GM12865 (cell line): ENCODE data around the gene HMGB1.

ENCODE experiments used
- DNase-seq: peaks from one replicate; pipeline ENCODE4 v3.0.0; 2010; ENCODE audit warnings: low read depth
- H3K4me3 ChIP-seq: 2 replicates; pipeline ENCODE4 v1.5.1; 2011; ENCODE audit warnings: mild to moderate bottlenecking, low read depth, low read length, control low read depth
- TF ChIP-seq, protein P1 (sequence below): IDR thresholded peaks from 2 replicates; pipeline ENCODE4 v1.5.1; 2011; ENCODE audit warnings: low read length, control low read depth, low read depth, inconsistent platforms; ENCODE audit not compliant: insufficient read depth; ENCODE audit errors: missing control alignments

Gene HMGB1

GRCh38 chr13:30412346-30412745 lies 53.4 kb downstream of the HMGB1 start:
- TF ChIP-seq, protein P1, sequence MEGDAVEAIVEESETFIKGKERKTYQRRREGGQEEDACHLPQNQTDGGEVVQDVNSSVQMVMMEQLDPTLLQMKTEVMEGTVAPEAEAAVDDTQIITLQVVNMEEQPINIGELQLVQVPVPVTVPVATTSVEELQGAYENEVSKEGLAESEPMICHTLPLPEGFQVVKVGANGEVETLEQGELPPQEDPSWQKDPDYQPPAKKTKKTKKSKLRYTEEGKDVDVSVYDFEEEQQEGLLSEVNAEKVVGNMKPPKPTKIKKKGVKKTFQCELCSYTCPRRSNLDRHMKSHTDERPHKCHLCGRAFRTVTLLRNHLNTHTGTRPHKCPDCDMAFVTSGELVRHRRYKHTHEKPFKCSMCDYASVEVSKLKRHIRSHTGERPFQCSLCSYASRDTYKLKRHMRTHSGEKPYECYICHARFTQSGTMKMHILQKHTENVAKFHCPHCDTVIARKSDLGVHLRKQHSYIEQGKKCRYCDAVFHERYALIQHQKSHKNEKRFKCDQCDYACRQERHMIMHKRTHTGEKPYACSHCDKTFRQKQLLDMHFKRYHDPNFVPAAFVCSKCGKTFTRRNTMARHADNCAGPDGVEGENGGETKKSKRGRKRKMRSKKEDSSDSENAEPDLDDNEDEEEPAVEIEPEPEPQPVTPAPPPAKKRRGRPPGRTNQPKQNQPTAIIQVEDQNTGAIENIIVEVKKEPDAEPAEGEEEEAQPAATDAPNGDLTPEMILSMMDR, result no peak
- DNase-seq, result no peak
- H3K4me3 ChIP-seq, result no peak overlapping the region

GRCh38 chr13:30410705-30411125 lies 55.0 kb downstream of the HMGB1 start:
- no peak overlapping the region for H3K4me3 ChIP-seq
- no peak for DNase-seq
- TF ChIP-seq, protein P1, result no peak

DNA sequence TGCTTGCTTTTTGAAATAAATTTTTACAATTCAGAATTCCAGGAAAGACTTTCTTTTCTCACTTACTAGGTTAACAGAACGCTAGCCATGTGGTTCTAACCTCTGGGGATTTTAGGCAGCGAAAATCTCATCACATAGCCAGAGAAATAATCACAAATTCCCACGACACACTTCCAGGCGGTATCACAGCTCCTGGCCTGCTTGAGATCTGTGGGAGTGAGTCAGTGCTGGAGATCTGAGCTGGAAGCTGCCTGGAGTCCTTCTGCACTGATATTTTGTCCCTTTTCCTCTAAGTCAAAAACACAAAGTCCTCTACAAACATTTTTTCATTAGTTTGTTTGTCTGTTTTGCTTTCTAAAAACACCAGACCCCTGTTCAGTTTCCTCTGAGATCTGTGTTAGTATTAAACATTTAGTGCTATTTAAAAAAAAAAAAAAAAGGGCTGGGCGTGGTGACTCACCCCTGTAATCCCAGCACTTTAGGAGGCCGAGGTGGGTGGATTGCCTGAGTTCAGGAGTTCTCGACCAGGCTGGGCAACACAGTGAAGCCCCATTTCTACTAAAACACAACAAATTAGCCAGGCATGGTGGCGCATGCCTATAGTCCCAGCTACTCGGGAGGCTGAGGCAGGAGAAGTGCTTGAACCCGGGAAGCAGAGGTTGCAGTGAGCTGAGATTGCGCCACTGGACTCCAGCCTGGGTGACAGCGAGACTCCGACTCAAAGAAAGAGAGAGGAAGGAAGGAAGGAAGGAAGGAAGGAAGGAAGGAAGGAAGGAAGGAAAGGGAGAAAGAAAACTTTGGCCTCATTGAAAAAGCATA lies 55.6 kb downstream of the HMGB1 start:
- H3K4me3 ChIP-seq, result no peak overlapping the region
- TF ChIP-seq, protein P1, result no peak
- no peak for DNase-seq

GRCh38 chr13:30408319-30409101 lies 57.2 kb downstream of the HMGB1 start:
- peak; percentile 92 for DNase-seq
- TF ChIP-seq, protein P1, result peak; percentile 72

GRCh38 chr13:30406779-30407416 lies 58.8 kb downstream of the HMGB1 start:
- no peak for DNase-seq
- TF ChIP-seq, protein P1, result no peak
- no peak overlapping the region for H3K4me3 ChIP-seq

More at GRCh38 chr13:30408319-30409101, 57.2 kb downstream of the HMGB1 start:
- peak overlapping the region; percentile 12 for H3K4me3 ChIP-seq
